ENCODE measurements around the gene ALG12.

ALG12 gene

GRCh38 chr22:49917974-49918910 lies at the start of gene ALG12, which contains the start of gene CRELD2:
Gene ALG12, minus strand, starts transcription at chr22:49918438. Its CDS starts 4,673 bp downstream, at chr22:49913765.
Gene CRELD2, plus strand, starts transcription at chr22:49918634. Its CDS starts 136 bp downstream, at chr22:49918770.
- DNase-seq, result peak; percentile 93

- no peak for DNase-seq
These were observed 49.5 kb upstream of the ALG12 start for GRCh38 chr22:49967706-49968208.

- no peak for DNase-seq
These were observed 48.8 kb upstream of the ALG12 start for GRCh38 chr22:49966774-49967705.

GRCh38 chr22:49966041-49966773 lies 48.0 kb upstream of the ALG12 start:
- no peak for DNase-seq

GRCh38 chr22:49965091-49966040 lies 47.1 kb upstream of the ALG12 start:
- DNase-seq, result no peak

- no peak for DNase-seq
These were observed 46.2 kb upstream of the ALG12 start for GRCh38 chr22:49964136-49965090.

- no peak for DNase-seq
These were observed 45.4 kb upstream of the ALG12 start for GRCh38 chr22:49963647-49964026.

GRCh38 chr22:49962751-49963646 lies 44.8 kb upstream of the ALG12 start:
- DNase-seq, result no peak

- peak; percentile 87 for DNase-seq
These were observed 43.9 kb upstream of the ALG12 start for GRCh38 chr22:49962012-49962750.

GRCh38 chr22:49961601-49962011 lies 43.4 kb upstream of the ALG12 start:
- DNase-seq, result no peak

GRCh38 chr22:49961005-49961600 lies 42.9 kb upstream of the ALG12 start:
- no peak for DNase-seq

GRCh38 chr22:49960159-49961004 lies 42.1 kb upstream of the ALG12 start, which contains the start of gene PIM3:
Gene PIM3, plus strand, starts transcription at chr22:49960772. Its CDS starts 176 bp downstream, at chr22:49960948.
- DNase-seq, result peak; percentile 95

- DNase-seq, result no peak
These were observed 41.5 kb upstream of the ALG12 start for GRCh38 chr22:49959782-49960158.

GRCh38 chr22:49958931-49959781 lies 40.9 kb upstream of the ALG12 start:
- no peak for DNase-seq

GRCh38 chr22:49958366-49958921 lies 40.2 kb upstream of the ALG12 start:
- no peak for DNase-seq

All from DMS153 (cell line).